NB4 (cell line): ENCODE results near the gene EBF3.

ENCODE experiments used
- MYC ChIP-seq: IDR thresholded peaks from 2 replicates; pipeline ENCODE4 v1.6.1; 2011; ENCODE audit warnings: low read depth, low read length
- POLR2A ChIP-seq: IDR thresholded peaks from 2 replicates; pipeline ENCODE4 v1.6.1; 2011; ENCODE audit warnings: mild to moderate bottlenecking; ENCODE audit not compliant: insufficient read length; ENCODE audit errors: extremely low read depth
- TF ChIP-seq, protein P1 (sequence below): IDR thresholded peaks from one replicate; pipeline ENCODE4 v1.5.1; 2012; ENCODE audit warnings: low read depth, low read length
- TF ChIP-seq, protein P2 (sequence below): IDR thresholded peaks from 2 replicates; pipeline ENCODE4 v1.6.1; 2011; ENCODE audit warnings: low read depth, low read length

- TF ChIP-seq POLR2A (no peak), MYC (no peak)
- TF ChIP-seq, protein P1, sequence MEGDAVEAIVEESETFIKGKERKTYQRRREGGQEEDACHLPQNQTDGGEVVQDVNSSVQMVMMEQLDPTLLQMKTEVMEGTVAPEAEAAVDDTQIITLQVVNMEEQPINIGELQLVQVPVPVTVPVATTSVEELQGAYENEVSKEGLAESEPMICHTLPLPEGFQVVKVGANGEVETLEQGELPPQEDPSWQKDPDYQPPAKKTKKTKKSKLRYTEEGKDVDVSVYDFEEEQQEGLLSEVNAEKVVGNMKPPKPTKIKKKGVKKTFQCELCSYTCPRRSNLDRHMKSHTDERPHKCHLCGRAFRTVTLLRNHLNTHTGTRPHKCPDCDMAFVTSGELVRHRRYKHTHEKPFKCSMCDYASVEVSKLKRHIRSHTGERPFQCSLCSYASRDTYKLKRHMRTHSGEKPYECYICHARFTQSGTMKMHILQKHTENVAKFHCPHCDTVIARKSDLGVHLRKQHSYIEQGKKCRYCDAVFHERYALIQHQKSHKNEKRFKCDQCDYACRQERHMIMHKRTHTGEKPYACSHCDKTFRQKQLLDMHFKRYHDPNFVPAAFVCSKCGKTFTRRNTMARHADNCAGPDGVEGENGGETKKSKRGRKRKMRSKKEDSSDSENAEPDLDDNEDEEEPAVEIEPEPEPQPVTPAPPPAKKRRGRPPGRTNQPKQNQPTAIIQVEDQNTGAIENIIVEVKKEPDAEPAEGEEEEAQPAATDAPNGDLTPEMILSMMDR = no peak
- TF ChIP-seq, protein P2, sequence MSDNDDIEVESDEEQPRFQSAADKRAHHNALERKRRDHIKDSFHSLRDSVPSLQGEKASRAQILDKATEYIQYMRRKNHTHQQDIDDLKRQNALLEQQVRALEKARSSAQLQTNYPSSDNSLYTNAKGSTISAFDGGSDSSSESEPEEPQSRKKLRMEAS = no peak
Observed at GRCh38 chr10:129921801-129922597, 42.1 kb downstream of the EBF3 start.
